ENCODE data around the gene ASB8. TPM values are rescaled to one million over a fixed set of nuclear protein-coding genes. Genes with fewer than 3 reads are reported as not detected.

ASB8 gene
- total RNA-seq, 1 experiment from 2014 or later, result 42.7 TPM

DNA sequence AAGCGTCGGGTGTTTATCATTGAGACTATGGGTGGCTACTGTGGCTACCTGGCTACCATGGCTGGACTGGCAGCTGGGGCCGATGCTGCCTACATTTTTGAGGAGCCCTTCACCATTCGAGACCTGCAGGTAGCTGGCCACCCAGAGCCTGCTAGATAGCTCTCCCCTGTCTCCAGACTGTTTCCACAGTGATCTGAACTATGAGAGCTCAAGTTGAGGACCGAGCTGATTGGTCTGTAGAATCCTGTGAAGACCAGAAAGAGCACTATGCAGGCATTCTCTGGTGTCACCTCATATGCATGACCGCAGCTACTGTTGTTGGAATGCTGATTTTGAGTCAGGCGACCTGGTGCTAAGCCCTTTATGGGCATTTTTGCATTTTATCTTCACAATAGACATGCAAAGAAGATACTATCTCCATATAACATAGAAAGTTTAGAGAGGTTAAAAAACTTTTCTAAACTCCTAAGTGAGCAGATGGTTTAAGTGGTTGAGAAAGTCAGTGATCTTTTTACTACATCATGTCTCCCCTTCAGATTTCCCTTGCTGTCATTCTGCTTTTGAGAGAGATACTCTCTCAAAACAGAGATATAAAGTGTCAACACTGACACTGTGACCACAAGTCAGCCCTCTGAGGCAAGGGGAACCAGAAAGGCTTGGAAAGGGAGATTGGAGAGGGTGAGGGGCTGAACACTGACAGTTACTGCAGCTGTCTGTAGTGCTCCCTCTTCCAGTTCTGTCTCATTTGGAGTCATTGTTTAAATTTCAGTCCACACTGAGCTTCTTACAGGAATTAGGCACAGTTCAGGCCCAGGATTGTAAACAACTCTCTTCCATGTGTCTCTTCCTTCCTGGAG is 14.3 kb downstream of the ASB8 start:
- peaks cover 63% of the 10 kb centered on the region for H3K36me3 ChIP-seq (ENCODE audit: insufficient read depth, low read length)
- H3K4me3 ChIP-seq (ENCODE audit: low read length), result no peak overlapping the region
- H2AFZ ChIP-seq (ENCODE audit: low read length), result no peak overlapping the region
- H4K20me1 ChIP-seq (ENCODE audit: insufficient read depth, low read depth, low read length), result no peaks in the 10 kb centered on the region
- no peaks in the 10 kb centered on the region for H3K79me2 ChIP-seq (ENCODE audit: low read length)
- no peaks in the 10 kb centered on the region for H3K9me3 ChIP-seq (ENCODE audit: low read length)
- no peaks in the 10 kb centered on the region for H3K27me3 ChIP-seq (ENCODE audit: low read length)
- DNase-seq, result no peak
- H3K9me2 ChIP-seq (replicated peaks; ENCODE audit: insufficient read depth, low read length), result no peaks in the 10 kb centered on the region
- H3K27ac ChIP-seq (ENCODE audit: low read length), result no peak overlapping the region
- no peak overlapping the region for H3K4me2 ChIP-seq (ENCODE audit: low read depth, low read length, poor library complexity, severe bottlenecking)
- no peak overlapping the region for H3K9ac ChIP-seq (ENCODE audit: low read length)
- no peaks in the 10 kb centered on the region for H3K4me1 ChIP-seq (ENCODE audit: low read length)

DNA sequence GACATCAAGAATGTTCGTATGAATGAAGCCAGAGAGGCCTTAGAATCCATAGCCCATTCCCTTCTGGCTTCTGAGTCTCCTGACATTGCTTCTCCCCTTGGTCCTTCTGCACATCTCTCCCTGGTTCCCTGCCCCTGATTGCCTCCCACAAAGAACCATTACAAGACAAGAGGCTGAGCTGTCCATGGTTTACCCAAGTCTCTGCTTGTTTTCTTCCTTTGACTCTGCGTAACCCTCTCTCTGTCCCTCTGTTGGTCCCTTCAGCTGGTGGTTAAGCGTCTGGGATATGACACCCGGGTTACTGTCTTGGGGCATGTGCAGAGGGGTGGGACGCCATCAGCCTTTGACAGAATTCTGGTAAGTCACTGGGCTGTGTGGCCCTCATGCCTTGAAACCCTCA is 22.3 kb downstream of the ASB8 start:
- DNase-seq, result no peak
- H3K9ac ChIP-seq (ENCODE audit: low read length), result no peak overlapping the region
- H3K4me2 ChIP-seq (ENCODE audit: low read depth, low read length, poor library complexity, severe bottlenecking), result no peak overlapping the region
- no peaks in the 10 kb centered on the region for H3K4me1 ChIP-seq (ENCODE audit: low read length)
- no peaks in the 10 kb centered on the region for H3K27me3 ChIP-seq (ENCODE audit: low read length)
- H3K36me3 ChIP-seq (ENCODE audit: insufficient read depth, low read length), result peaks cover 75% of the 10 kb centered on the region; the same call in 1 of the 2 replicates
- H2AFZ ChIP-seq (ENCODE audit: low read length), result no peak overlapping the region
- H3K9me3 ChIP-seq (ENCODE audit: low read length), result no peaks in the 10 kb centered on the region
- peaks cover 5% of the 10 kb centered on the region; the same call in 1 of the 2 replicates for H3K79me2 ChIP-seq (ENCODE audit: low read length)
- no peak overlapping the region for H3K4me3 ChIP-seq (ENCODE audit: low read length)
- no peak overlapping the region for H3K27ac ChIP-seq (ENCODE audit: low read length)
- H4K20me1 ChIP-seq (ENCODE audit: insufficient read depth, low read depth, low read length), result peaks cover 4% of the 10 kb centered on the region; the same call in 1 of the 2 replicates
- H3K9me2 ChIP-seq (replicated peaks; ENCODE audit: insufficient read depth, low read length), result no peaks in the 10 kb centered on the region

DNA sequence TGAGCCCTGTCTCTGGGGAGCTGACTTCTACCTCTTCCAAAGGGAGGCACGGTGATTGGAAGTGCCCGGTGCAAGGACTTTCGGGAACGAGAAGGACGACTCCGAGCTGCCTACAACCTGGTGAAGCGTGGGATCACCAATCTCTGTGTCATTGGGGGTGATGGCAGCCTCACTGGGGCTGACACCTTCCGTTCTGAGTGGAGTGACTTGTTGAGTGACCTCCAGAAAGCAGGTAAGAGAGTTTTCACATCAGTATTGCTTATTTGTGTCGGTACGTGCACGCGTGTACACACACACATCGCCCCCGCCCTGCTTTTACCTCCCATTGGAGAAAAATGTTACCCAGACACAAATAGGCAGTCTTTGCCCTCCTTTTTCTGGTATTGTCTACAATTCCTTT is 24.5 kb downstream of the ASB8 start:
- H3K4me3 ChIP-seq (ENCODE audit: low read length), result no peak overlapping the region
- no peaks in the 10 kb centered on the region for H3K9me3 ChIP-seq (ENCODE audit: low read length)
- no peaks in the 10 kb centered on the region for H3K4me1 ChIP-seq (ENCODE audit: low read length)
- peaks cover 83% of the 10 kb centered on the region; the same call in 1 of the 2 replicates for H3K36me3 ChIP-seq (ENCODE audit: insufficient read depth, low read length)
- H3K27ac ChIP-seq (ENCODE audit: low read length), result no peak overlapping the region
- no peaks in the 10 kb centered on the region for H3K9me2 ChIP-seq (replicated peaks; ENCODE audit: insufficient read depth, low read length)
- no peak overlapping the region for H3K4me2 ChIP-seq (ENCODE audit: low read depth, low read length, poor library complexity, severe bottlenecking)
- H2AFZ ChIP-seq (ENCODE audit: low read length), result no peak overlapping the region
- no peaks in the 10 kb centered on the region for H3K27me3 ChIP-seq (ENCODE audit: low read length)
- no peak for DNase-seq
- no peak overlapping the region for H3K9ac ChIP-seq (ENCODE audit: low read length)
- H3K79me2 ChIP-seq (ENCODE audit: low read length), result peaks cover 23% of the 10 kb centered on the region
- H4K20me1 ChIP-seq (ENCODE audit: insufficient read depth, low read depth, low read length), result peaks cover 4% of the 10 kb centered on the region; the same call in 1 of the 2 replicates

DNA sequence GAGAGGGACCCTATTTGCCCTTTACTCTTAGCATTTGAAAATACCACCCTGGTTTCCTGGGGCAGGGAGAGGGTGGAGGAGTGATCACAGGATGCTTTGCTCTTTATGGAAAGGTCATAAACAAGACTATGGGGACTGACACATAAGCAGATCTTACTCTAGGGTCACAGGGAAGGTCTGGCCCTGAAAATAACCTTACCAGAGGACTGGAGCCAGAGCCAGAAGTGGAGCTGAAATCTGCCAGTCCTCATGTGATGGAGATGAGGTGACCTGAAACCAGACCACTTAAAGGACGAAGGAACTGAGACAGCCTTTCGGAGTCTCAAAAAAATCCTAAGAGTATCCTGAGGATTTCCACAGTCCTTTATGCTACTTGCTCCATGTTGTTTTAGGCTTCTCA is 25.8 kb downstream of the ASB8 start:
- Histone ChIP-seq H3K27me3 (ENCODE audit: low read length) (no peaks in the 10 kb centered on the region), H3K9me2 (replicated peaks; ENCODE audit: insufficient read depth, low read length) (no peaks in the 10 kb centered on the region), H3K27ac (ENCODE audit: low read length) (no peak overlapping the region), H3K36me3 (ENCODE audit: insufficient read depth, low read length) (peaks cover 85% of the 10 kb centered on the region), H3K4me3 (ENCODE audit: low read length) (no peak overlapping the region), H3K9me3 (ENCODE audit: low read length) (no peaks in the 10 kb centered on the region), H3K79me2 (ENCODE audit: low read length) (peaks cover 36% of the 10 kb centered on the region), H2AFZ (ENCODE audit: low read length) (no peak overlapping the region), H3K4me1 (ENCODE audit: low read length) (no peaks in the 10 kb centered on the region), H4K20me1 (ENCODE audit: insufficient read depth, low read depth, low read length) (peaks cover 4% of the 10 kb centered on the region; the same call in 1 of the 2 replicates), H3K4me2 (ENCODE audit: low read depth, low read length, poor library complexity, severe bottlenecking) (no peak overlapping the region), H3K9ac (ENCODE audit: low read length) (no peak overlapping the region)
- no peak for DNase-seq

DNA sequence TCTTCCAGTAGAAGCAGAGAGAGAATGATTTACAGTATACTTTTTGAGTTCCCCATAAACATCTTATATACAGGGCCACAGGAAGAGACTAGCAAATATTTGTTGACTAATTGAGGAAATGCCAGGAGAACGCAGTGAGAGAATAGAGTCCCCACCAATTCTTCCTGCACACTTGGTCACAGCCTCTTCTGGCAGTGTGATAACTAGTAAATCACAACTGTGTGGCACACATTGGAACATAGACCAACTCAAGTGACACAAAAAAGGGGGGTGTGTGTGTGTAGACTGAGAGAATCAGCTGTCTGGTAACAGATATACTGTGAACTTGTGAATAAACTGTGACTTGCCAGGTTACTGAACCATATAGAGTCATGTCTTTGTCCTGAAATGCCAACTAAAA is 27.9 kb downstream of the ASB8 start:
- no peak for DNase-seq
- H4K20me1 ChIP-seq (ENCODE audit: insufficient read depth, low read depth, low read length), result peaks cover 4% of the 10 kb centered on the region; the same call in 1 of the 2 replicates
- H3K27me3 ChIP-seq (ENCODE audit: low read length), result no peaks in the 10 kb centered on the region
- peaks cover 51% of the 10 kb centered on the region for H3K79me2 ChIP-seq (ENCODE audit: low read length)
- no peaks in the 10 kb centered on the region for H3K9me3 ChIP-seq (ENCODE audit: low read length)
- H3K9me2 ChIP-seq (replicated peaks; ENCODE audit: insufficient read depth, low read length), result no peaks in the 10 kb centered on the region
- no peaks in the 10 kb centered on the region for H3K4me1 ChIP-seq (ENCODE audit: low read length)
- no peak overlapping the region for H3K9ac ChIP-seq (ENCODE audit: low read length)
- H3K36me3 ChIP-seq (ENCODE audit: insufficient read depth, low read length), result peaks cover 86% of the 10 kb centered on the region
- H2AFZ ChIP-seq (ENCODE audit: low read length), result no peak overlapping the region
- no peak overlapping the region for H3K4me2 ChIP-seq (ENCODE audit: low read depth, low read length, poor library complexity, severe bottlenecking)
- no peak overlapping the region for H3K4me3 ChIP-seq (ENCODE audit: low read length)
- H3K27ac ChIP-seq (ENCODE audit: low read length), result no peak overlapping the region

DNA sequence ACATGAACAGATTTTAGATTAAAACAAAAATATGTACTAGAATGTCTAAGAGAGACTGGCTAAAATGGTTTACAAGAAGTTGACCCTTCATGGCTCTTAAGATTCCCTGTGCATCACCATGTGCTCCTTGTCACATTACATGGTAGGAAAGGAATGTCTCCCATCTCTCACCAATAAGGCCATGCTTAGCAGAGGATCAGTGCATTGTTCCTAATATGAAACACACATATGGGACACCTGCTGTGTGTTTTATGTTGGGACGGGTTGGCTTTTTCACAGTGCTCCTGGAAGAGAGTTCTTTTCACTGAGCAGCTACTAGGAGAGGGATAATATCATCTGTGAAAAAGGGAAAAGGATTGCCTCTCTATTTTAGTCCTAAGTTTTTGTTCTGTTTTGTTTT is 28.5 kb downstream of the ASB8 start:
- H3K36me3 ChIP-seq (ENCODE audit: insufficient read depth, low read length), result peaks cover 84% of the 10 kb centered on the region
- no peaks in the 10 kb centered on the region for H3K4me1 ChIP-seq (ENCODE audit: low read length)
- H3K27ac ChIP-seq (ENCODE audit: low read length), result no peak overlapping the region
- H3K9me3 ChIP-seq (ENCODE audit: low read length), result no peaks in the 10 kb centered on the region
- peaks cover 4% of the 10 kb centered on the region; the same call in 1 of the 2 replicates for H4K20me1 ChIP-seq (ENCODE audit: insufficient read depth, low read depth, low read length)
- no peak overlapping the region for H2AFZ ChIP-seq (ENCODE audit: low read length)
- no peak overlapping the region for H3K4me2 ChIP-seq (ENCODE audit: low read depth, low read length, poor library complexity, severe bottlenecking)
- no peak for DNase-seq
- H3K4me3 ChIP-seq (ENCODE audit: low read length), result no peak overlapping the region
- H3K27me3 ChIP-seq (ENCODE audit: low read length), result no peaks in the 10 kb centered on the region
- no peak overlapping the region for H3K9ac ChIP-seq (ENCODE audit: low read length)
- no peaks in the 10 kb centered on the region for H3K9me2 ChIP-seq (replicated peaks; ENCODE audit: insufficient read depth, low read length)
- peaks cover 54% of the 10 kb centered on the region for H3K79me2 ChIP-seq (ENCODE audit: low read length)

DNA sequence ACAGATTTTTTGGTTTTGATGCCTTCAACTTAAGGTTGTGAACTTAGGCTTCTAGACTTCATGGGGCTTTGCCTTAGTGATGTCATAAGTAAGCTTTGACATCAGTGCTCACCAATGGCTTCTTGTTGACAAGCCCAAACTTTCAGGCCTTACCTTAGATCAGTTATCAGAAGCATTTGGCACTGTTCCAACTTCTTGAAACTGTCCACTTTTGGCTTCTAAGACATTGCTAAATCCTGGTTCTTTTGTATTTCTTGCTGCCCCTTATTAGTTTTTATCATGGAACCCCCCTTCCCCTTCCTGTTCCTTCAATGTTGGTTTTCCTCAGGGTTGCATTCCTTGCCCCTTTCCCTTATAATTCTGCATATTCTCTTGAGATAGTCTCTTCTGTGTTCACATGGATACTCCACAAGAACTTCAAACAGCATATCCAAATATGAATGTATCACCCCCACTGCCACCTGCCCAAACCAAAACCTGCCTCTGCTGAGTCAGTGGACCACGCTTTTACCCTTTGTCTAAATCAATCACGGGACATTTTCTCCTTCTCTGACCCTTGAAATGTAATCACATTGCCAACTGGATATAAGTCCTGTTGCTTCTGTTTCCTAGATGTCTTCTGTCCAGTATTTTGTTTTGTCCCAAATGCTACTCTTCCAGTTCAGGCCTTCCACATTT is 30.2 kb downstream of the ASB8 start:
- Histone ChIP-seq H4K20me1 (ENCODE audit: insufficient read depth, low read depth, low read length) (no peaks in the 10 kb centered on the region), H3K4me1 (ENCODE audit: low read length) (no peaks in the 10 kb centered on the region), H3K9ac (ENCODE audit: low read length) (no peak overlapping the region), H3K9me2 (replicated peaks; ENCODE audit: insufficient read depth, low read length) (no peaks in the 10 kb centered on the region), H3K4me2 (ENCODE audit: low read depth, low read length, poor library complexity, severe bottlenecking) (no peak overlapping the region), H3K79me2 (ENCODE audit: low read length) (peaks cover 71% of the 10 kb centered on the region), H3K27me3 (ENCODE audit: low read length) (no peaks in the 10 kb centered on the region), H3K4me3 (ENCODE audit: low read length) (no peak overlapping the region), H3K36me3 (ENCODE audit: insufficient read depth, low read length) (peaks cover 82% of the 10 kb centered on the region), H2AFZ (ENCODE audit: low read length) (no peak overlapping the region), H3K9me3 (ENCODE audit: low read length) (no peaks in the 10 kb centered on the region), H3K27ac (ENCODE audit: low read length) (no peak overlapping the region)
- DNase-seq, result no peak

DNA sequence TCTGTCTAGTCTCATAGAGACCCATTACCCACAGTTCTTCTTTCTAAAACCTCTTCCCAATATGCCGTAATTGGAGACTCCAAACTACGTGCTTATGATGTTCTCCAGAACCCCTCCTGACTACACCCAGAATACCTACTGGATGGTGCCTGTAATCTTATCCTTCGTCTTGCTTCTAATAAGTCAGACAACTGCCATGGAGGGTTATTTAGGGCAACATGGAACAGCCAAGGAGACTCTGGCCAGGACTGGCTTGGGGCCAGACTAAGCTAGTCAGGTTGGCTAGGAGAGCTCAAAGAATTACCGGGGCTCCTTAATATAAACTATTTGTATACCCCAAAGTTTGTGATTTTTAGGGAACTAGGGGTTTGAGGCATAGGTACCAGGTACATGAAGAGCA is 31.3 kb downstream of the ASB8 start:
- H3K36me3 ChIP-seq (ENCODE audit: insufficient read depth, low read length), result peaks cover 81% of the 10 kb centered on the region

More for the DNA sequence above, 31.3 kb downstream of the ASB8 start:
- Histone ChIP-seq H3K27me3 (ENCODE audit: low read length) (no peaks in the 10 kb centered on the region), H4K20me1 (ENCODE audit: insufficient read depth, low read depth, low read length) (no peaks in the 10 kb centered on the region), H3K4me1 (ENCODE audit: low read length) (peaks cover 5% of the 10 kb centered on the region), H3K9me2 (replicated peaks; ENCODE audit: insufficient read depth, low read length) (no peaks in the 10 kb centered on the region), H2AFZ (ENCODE audit: low read length) (no peak overlapping the region), H3K4me2 (ENCODE audit: low read depth, low read length, poor library complexity, severe bottlenecking) (no peak overlapping the region), H3K9me3 (ENCODE audit: low read length) (no peaks in the 10 kb centered on the region), H3K27ac (ENCODE audit: low read length) (no peak overlapping the region), H3K9ac (ENCODE audit: low read length) (no peak overlapping the region), H3K79me2 (ENCODE audit: low read length) (peaks cover 82% of the 10 kb centered on the region), H3K4me3 (ENCODE audit: low read length) (no peak overlapping the region)
- DNase-seq, result no peak

All from Karpas-422 (cell line).